ENCODE results near the gene PLA2G12A. TPM values are rescaled to one million over a fixed set of nuclear protein-coding genes. Genes with fewer than 3 reads are reported as not detected.

PLA2G12A gene
- total and polyA plus RNA-seq, 9 of the 15 experiments (the other 6 are each of a cell fraction or from before 2014, with no cell fraction given) = 24.2 to 226 (median 80.5) TPM

DNA sequence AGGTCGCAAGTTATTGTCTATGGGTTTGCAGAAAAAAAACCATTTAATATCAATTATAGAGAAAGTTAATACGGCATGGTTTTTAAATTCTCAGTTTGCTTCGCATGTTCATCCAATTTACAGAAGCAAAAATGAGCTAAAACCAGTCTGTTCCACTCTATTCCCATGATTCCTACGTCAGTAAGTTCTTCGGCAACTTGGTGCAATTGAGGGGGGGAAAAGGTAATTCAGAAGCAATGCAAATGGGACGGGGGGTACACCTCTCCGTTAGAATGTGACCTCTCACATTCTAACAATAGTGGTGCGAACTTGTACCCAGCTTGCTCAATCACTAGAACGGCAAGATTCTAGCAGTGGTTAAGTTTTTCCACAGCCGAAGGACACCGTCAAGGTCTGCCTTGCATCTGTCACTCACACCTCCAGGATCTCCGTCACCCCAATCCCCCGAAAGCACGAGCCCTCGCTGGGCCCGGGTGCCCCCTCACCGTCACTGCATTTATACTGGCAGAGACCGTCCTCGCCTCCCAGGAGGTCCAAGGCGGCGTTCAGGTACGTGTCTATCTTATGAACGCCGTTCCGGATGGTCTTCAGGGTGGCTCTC lies 653 bp downstream of the PLA2G12A start:
- Histone ChIP-seq H4K20me1 (replicated peaks; ENCODE audit: control insufficient read depth, insufficient read depth, low read length) (0 out of 2 replicates have a peak, but pooled peaks cover 3% of the 10 kb centered on the region), H2AFZ (ENCODE audit: low read depth, low read length) (peak overlapping the region; percentile 94), H3K36me3 (ENCODE audit: control insufficient read depth, insufficient read depth, low read length) (peaks cover 30% of the 10 kb centered on the region), H3K4me1 (replicated peaks in 1 of 2; ENCODE audit: control insufficient read depth in 2 of 2, insufficient read depth in 2 of 2, low read length in 2 of 2) (peaks cover 8 to 26% of the 10 kb centered on the region in 2 experiments; a peak in 4 of 5 replicates), H3K9me3 (replicated peaks; ENCODE audit: control insufficient read depth, insufficient read depth, low read depth, low read length) (no peaks in the 10 kb centered on the region), H3K27ac (ENCODE audit: extremely low read depth, low read depth, low read length) (peak overlapping the region; percentile 75), H3K4me2 (ENCODE audit: insufficient read depth, low read length) (peak overlapping the region; percentile 95), H3K4me3 (peak overlapping the region; percentile 81), H3K27me3 (ENCODE audit: control insufficient read depth in 2 of 2, insufficient read depth in 2 of 2, low read length in 2 of 2) (no peaks in the 10 kb centered on the region), H3K9ac (ENCODE audit: insufficient read depth in 1 of 2, low read depth in 2 of 2, low read length in 2 of 2) (peak overlapping the region; percentile 76 to 96), H3K9me1 (ENCODE audit: control insufficient read depth, insufficient read depth, low read length) (no peaks in the 10 kb centered on the region), H3K79me2 (ENCODE audit: control insufficient read depth, insufficient read depth, low read length) (peaks cover 57% of the 10 kb centered on the region)
- under 1% methylated on average over 20 of the region's 25 CpGs for WGBS (ENCODE audit: insufficient coverage, low coverage, missing lambda C conversion rate)
- POLR2A ChIA-PET = interaction anchor here (0.8 to 3.4 kb wide), 3 partner anchors 11 to 24 kb away, joined by 3 to 14 read pairs (median 3); no protein-coding TSS in a partner anchor
- intact Hi-C loops (cut with micrococcal nuclease) = loop anchor here (1.0 to 5.0 kb wide), 3 partner anchors 26 to 468 kb away; partner anchors contain the start of genes CASP6, ELOVL6 and GAR1
- CTCF ChIA-PET (ENCODE audit: low intra/inter-chr PET ratio) = no interaction called here
- no TSS peak for BruUV-seq (replicated peaks)
- DNase-seq (ENCODE audit: extremely low read depth in 1 of 4, low spot score in 3 of 4) (peak; percentile 20 to 54 (median 26)), FAIRE-seq (no peak), ATAC-seq (no peak)
- in situ Hi-C loops (cut with MboI) = no loop called here
- TF ChIP-seq KAT7 (CRISPR knock-in tag; IDR thresholded peaks at IDR 0.05; ENCODE audit: borderline replicate concordance) = 0 out of 2 replicates have a peak, but pooled peaks have one; percentile 78
- 0 out of 2 replicates have a peak, but pooled peaks have one; percentile 52 for TF ChIP-seq ZNF717 (CRISPR knock-in tag; IDR thresholded peaks at IDR 0.05)
- TF ChIP-seq SAP30 (IDR thresholded peaks at IDR 0.05; ENCODE audit: borderline replicate concordance, insufficient read depth, low read depth, low read length, poor library complexity, severe bottlenecking) = peak; percentile 36
- no peak for TF ChIP-seq RUNX1 (IDR thresholded peaks at IDR 0.05; ENCODE audit: low read depth)
- no peak for TF ChIP-seq ATF1 (CRISPR knock-in tag; IDR thresholded peaks at IDR 0.05)
- peak; percentile 38 for TF ChIP-seq ATF1 (tag; IDR thresholded peaks at IDR 0.05)
- no peak for TF ChIP-seq GTF2E2 (tag; IDR thresholded peaks at IDR 0.05)
- no peak for TF ChIP-seq MYC (IDR thresholded peaks at IDR 0.05; ENCODE audit: low read depth, low read length)
- 0 out of 2 replicates have a peak, but pooled peaks have one; percentile 59 for TF ChIP-seq MYC (CRISPR knock-in tag; IDR thresholded peaks at IDR 0.05; ENCODE audit: borderline replicate concordance, low read depth)
- no peak for TF ChIP-seq MYBL2 (IDR thresholded peaks at IDR 0.05; ENCODE audit: low read depth)
- no peak for TF ChIP-seq MYBL2 (CRISPR knock-in tag; IDR thresholded peaks at IDR 0.05; ENCODE audit: borderline replicate concordance)
- no peak for TF ChIP-seq KAT8 (IDR thresholded peaks at IDR 0.05; ENCODE audit: low read depth)
- TF ChIP-seq SREBF1 (IDR thresholded peaks at IDR 0.05; ENCODE audit: borderline replicate concordance, low read depth, low read length) = no peak
- TF ChIP-seq PHF21A (IDR thresholded peaks at IDR 0.05; ENCODE audit: borderline replicate concordance, low read depth) = no peak
- TF ChIP-seq, protein P1, sequence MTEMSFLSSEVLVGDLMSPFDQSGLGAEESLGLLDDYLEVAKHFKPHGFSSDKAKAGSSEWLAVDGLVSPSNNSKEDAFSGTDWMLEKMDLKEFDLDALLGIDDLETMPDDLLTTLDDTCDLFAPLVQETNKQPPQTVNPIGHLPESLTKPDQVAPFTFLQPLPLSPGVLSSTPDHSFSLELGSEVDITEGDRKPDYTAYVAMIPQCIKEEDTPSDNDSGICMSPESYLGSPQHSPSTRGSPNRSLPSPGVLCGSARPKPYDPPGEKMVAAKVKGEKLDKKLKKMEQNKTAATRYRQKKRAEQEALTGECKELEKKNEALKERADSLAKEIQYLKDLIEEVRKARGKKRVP (CRISPR knock-in tag; IDR thresholded peaks at IDR 0.05) = peak; percentile 66
- no peak for TF ChIP-seq BCL6 (CRISPR knock-in tag; IDR thresholded peaks at IDR 0.05)
- no peak for TF ChIP-seq TEAD4 (IDR thresholded peaks at IDR 0.05; ENCODE audit: low read length)
- no peak for TF ChIP-seq TEAD4 (CRISPR knock-in tag; IDR thresholded peaks at IDR 0.05; ENCODE audit: borderline replicate concordance)
- TF ChIP-seq NCOA6 (IDR thresholded peaks at IDR 0.05) = no peak
- TF ChIP-seq, protein P2, sequence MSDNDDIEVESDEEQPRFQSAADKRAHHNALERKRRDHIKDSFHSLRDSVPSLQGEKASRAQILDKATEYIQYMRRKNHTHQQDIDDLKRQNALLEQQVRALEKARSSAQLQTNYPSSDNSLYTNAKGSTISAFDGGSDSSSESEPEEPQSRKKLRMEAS (CRISPR knock-in tag; IDR thresholded peaks at IDR 0.05) = peak; percentile 36; the same call in 1 of the 2 replicates
- TF ChIP-seq, protein P3, sequence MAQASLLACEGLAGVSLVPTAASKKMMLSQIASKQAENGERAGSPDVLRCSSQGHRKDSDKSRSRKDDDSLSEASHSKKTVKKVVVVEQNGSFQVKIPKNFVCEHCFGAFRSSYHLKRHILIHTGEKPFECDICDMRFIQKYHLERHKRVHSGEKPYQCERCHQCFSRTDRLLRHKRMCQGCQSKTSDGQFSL (CRISPR knock-in tag; IDR thresholded peaks at IDR 0.05) = peak; percentile 71; the same call in 1 of the 2 replicates
- TF ChIP-seq, protein P3 (tag; IDR thresholded peaks at IDR 0.05) = peak in 1 of 2 experiments; percentile 56; a peak in 1 of 4 replicates
- TF ChIP-seq ZNF444 (CRISPR knock-in tag; IDR thresholded peaks at IDR 0.05) = no peak

Data from K562 (cell line).